Measurements from ENCODE around the gene LXN.
"Not testable (repeated sequence)": the region's sequence is repeated elsewhere in the genome, so short reads cannot be mapped to it uniquely, and the experiment has no call there.

The LXN gene, protein sequence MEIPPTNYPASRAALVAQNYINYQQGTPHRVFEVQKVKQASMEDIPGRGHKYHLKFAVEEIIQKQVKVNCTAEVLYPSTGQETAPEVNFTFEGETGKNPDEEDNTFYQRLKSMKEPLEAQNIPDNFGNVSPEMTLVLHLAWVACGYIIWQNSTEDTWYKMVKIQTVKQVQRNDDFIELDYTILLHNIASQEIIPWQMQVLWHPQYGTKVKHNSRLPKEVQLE

DNA sequence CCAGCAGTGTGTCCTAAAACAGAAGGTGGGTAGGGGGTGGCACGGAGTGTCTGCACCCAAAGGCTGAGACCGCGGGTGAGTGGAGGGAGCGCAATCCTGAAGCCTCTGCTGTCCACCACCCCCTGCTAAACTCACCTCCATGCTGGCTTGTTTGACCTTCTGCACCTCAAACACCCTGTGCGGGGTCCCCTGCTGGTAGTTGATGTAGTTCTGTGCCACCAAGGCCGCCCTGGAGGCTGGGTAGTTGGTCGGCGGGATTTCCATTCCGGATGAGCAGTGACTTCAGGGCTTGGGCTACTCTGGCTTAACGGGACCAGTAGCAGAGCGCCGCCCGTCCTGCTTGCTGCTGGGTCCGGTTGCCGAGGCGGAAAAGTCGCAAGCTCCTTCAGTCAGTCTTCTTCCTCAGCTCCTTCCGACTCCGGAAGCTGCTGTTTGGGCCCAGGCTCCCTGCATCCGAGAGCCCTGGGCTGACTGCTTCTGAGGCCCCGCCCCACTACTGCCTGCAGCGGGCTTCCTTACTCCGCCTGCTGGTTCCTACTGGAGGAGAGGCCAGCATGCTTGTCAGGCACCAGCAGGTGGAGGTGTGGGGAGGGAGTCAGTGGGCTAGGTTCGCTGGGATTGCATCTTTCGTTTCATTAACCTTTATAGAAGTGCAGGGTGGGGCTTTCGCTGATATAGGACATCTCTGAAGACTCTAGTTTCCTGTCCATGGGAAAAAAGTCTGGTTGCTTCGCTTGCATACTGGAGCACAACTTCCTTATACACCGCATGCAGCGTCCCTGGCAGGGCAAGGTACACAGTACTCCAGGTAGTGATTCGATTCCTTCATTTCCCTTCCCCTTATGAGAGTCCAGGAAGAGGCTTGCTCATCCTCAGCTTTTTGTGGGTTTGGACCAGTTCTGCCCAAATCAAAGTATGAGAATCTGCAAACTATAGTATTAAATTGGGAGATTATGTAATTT is at the start of gene LXN:
LXN (minus strand) TSS at position 434 of the 962 bp plus-strand sequence; CDS start at position 264, 170 bp downstream.
- peak; percentile 74 for DNase-seq

DNA sequence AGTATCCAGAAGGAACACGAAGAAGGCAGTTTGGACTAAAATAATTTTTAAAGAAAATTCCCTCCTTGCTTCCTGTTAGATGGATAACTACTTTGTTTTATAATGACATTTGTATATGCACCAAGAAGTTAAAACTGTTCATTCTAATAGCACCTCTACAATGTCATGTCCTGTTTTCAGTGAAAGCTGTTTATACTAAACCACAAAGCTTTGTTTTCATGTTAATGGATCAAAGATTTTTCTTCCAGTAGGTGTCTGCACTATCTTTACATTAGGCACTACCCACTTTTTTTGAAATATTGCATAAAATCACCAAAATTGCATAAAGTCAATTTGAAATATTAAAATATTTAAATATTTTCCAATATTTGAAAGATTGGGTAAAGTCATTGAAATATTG is 49.7 kb upstream of the LXN start:
- DNase-seq: no peak

DNA sequence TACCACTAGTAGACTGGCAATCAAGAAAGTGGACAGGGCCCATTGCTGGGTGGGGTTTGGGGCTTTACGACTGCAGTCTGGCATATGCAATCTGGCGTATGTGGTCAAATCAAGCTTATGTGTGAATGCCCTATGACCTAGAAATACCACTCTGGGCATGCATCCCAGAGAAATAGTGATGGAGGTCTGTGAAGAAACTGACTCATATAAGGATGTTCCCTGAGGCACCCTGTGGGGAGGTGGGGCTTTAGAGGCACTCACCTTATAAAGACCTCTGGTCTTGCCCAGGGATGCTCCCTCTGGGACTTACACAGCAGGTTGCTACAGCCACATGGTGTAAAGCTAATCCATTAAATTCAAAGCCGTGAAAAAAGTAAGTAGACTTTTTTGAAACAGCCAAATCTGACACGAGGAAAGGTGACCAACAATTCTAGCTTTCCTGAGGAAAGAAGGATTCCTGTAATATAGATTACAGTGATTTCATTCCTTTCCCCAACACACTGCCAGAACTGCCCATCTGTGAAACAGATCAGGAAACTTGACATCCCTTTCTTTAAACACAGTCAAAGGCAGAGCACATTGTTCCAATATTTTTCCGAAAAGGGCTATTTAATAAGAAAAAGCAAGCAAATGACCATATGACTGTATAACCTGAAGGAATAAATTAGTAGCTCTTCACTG is 46.2 kb upstream of the LXN start:
- no peak for DNase-seq

DNA sequence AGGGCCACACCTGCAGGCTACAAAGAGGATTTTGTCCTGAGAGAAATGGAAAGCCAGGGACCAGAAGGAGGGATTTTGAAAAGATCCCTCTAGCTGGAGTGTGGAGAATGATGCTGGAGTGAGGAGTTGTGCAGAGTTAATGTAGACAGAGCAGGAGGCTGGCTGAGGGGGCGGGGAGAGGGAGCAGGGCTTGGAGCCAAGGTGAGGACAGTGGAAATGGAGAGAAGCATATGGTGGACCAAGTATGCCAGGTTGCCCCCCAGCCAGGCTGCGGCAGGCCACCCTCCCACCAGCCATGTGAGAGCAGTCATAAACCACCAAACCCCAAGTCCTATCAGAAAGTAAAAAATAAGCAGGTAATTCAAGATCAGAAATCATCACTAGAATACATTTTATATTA is 45.1 kb upstream of the LXN start:
- DNase-seq: no peak

DNA sequence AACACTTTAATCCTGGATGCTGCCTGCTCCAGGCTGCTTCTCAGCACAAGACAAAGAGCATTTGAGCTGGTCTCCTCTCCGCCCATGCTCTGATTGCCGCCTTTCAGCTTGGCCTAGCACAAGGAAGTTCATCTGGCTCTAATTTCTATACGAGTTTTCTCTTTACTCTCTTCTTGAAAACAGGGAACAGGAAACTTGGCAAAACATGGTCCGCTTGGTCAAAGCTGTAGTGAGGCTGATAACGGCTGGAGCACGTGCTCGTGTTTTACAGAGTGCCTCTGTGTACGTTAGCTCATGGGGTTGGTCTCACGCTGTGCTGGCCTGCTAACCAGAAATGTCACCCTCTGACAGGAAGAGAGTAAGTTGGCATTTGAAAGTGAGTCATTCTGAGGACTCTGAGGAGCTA is 40.6 kb upstream of the LXN start:
- no peak for DNase-seq

DNA sequence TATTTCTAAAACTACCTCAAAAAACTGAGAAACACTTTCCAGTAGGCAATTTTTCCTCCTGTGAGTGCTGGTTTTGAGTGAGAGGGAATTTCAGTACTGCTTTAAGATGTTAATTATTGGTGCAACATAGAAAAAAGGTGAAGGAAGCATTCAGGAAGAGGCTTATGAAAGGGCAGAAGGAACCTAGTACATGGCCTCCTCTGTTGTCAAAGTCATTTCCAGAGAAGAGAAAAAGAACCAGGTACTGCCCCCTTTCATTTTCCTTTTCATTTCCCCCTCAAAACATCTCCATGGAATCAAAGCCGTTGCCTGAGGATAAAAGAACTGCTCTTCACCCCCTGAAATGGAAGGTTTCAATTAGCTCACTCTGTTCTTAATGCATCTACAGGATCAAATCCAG is 40.0 kb upstream of the LXN start:
- no peak for DNase-seq

DNA sequence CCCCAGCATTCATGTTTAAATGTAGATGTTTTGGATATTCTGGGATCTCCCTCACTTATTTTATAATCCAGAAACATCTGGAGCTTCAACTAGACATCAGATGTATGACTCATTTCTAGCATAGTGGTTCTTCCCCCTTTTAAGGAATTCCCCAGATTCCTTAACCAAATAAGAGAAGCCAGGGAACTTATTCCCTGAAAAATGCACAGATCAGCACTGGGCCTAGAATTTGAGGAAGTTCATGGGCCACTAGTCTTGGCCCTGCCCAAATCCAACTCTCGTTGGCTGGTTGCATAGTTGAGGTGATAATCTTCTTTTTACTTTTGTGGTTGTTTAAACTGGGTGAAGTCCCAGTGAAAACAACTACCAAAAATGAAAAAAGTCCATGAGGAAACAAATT is 39.4 kb upstream of the LXN start:
- no peak for DNase-seq

DNA sequence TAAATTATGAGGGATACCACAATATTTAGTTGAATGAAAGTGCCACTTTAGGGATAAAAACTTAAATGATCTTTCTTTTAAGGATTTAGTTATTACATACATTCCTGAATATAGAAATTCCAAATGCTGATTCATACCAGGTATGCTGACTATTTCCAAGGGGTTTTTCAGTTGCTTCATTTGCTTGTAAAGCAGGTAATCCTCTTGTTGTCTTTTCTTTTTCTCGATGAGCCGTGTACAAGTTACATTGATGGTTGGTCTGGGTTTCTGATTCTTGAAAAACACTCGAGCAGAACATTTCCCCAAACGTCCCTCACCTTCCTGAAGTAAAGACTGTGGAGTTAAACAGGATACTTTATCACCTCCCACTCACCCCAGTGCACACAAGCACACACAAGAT is 38.2 kb upstream of the LXN start:
- DNase-seq: no peak

DNA sequence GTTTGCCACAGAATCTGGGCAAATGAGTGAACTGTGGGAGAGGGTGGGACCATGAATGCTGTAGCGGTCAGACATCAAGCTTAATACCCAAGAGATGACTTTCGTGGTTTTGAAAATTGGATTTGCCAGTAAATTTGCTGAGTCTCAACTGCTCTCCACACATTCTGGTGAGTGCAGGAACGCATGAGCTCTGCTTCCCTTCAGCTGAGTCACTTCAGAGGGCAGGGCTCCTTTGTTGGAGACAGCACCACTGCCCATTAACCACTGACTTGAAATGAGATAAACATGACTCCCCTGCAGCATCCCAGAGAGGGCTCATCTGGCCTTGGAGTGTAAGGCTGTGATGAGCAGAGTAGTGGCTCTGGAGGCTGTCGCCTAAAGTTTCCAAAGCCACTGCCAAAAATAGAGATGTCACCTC is 37.2 kb upstream of the LXN start:
- no peak for DNase-seq

DNA sequence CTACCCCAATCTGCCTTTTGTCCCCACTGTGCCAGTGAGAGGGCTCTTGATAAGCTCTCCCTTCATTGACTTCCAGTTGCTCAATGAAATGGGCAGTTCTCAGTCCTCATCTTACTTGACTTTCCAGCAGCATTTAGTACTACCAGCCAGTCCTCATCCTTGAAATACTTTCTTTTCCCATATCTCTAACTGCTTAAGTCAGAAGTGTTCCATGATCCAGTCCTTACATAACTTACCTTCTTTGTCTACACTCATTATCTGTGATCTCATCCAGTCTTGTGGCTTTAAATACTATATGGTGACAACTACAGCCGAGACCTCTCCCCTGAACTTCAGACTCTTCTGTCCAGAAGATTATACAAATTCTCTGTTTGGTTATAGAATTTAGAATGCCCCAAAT is 31.1 kb upstream of the LXN start:
- no peak for DNase-seq

DNA sequence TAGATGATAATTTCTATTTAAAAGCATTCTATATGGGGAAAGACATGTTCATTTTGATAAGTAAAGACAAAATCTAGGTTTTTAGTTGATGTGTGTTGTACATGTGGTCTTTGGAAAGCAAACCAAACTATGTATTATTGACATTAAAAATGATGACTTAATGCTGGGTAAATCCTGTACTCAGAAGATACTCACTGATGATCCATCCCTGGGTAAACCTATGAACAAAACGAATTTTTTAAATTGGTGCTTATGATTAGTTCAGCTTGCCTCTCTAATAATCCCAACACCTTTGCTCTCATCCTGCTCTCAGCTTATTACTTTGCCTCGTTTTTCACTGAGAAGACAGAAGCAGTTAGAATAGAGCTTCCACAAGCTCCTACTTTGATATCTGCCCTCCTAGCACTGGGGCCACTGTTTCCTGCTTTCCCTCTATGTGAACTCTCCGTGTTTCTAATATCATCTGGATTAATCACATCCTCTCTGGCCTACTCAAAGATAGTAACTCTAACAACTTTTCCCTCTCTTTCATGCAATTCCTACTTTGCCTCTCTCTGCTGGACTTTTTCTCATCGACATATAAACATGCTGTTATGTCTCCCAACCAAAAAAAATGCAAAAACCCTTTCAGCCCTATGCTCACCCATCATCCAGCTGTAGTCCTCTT is 30.5 kb upstream of the LXN start:
- DNase-seq: no peak

DNA sequence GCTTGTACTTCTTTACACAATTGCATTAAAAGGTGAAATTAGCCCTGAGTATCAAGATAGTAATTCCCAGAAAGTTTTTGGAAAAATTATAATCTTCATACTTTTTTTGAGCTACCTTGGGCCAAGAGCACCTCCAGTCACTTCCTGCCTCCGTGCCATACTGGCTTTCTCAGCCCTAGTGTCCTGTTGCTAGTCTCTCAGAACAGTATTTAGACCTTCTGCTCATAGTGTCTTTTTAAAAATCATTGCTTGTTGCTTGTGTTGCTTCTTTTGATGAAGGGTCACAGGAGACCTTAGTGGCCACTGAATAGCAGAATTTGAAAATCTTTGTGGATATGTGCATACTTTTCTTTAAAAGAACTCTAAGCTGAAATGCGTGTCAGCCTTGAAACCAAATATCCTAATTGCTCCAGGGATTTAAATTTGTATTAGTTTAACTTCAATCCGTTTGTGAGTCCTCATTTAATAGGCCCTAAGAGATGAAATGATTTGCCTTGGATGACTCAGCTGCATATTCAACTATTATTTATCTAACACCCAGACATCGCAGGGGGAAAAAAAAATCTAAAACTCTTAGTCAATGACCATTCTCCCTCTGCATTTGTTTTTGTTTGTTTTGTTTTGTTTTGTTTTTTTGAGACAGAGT is 29.1 kb upstream of the LXN start:
- DNase-seq: no peak

DNA sequence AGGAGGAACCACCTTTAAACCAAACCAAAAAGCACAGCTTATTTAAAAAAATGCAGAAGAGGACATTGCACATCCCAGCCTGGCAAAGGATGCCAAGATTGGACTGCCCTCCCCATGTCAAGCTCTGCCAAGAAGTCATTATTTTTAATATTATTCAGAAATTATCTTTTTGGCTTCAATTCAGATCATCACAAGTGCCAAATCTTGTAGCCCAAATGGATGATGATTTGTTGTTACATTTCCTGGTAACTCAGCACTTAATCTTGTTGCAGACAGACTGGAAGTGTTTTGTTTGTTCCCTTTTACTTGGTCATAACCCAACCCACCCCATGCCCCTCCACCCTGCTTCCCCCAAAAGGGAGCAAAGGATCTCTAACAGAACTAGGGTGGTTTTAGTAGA is 28.1 kb upstream of the LXN start:
- no peak for DNase-seq

DNA sequence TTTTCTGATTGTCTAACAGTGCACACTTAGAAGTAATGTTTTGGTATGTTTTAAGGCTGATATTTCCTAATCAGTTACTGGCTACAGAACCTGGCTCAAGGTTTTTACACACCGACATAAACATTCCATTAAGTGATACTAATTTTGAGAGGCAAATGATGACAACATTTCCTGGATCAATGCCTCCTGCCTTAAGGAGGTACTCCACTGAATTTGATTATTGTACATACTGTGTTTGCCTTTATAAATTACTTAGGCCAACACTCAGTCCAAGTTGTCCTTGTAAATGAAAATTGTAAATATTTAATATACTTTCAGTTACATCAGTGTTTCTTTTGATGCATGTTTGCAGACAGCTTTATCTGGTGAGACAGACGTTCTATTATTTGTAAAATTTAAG is 24.2 kb upstream of the LXN start:
- no peak for DNase-seq

DNA sequence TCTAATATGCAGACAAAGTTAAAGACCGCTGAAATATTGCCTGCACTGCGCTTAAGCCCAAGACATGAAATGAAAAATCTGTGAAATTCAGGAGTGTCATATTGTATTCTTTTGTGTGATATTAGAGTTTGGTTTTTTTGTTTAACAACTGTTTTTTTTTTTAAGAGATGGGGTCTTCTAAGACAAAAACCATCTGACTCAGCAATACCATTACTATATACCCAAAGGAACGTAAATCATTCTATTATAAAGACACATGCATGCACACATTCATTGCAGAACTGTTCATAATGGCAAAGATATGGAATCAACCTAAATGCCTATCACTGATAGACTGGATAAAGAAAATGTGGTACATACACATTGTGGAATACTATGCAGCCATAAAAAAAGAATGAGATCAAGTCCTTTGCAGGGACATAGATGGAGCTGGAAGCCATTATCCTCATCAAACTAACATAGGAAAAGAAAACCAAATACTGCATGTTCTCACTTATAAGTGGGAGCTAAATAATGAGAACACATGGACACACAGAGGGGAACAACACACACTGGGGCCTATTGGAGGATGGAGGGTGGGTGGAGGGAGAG is 21.5 kb upstream of the LXN start:
- not testable (repeated sequence) for DNase-seq

DNA sequence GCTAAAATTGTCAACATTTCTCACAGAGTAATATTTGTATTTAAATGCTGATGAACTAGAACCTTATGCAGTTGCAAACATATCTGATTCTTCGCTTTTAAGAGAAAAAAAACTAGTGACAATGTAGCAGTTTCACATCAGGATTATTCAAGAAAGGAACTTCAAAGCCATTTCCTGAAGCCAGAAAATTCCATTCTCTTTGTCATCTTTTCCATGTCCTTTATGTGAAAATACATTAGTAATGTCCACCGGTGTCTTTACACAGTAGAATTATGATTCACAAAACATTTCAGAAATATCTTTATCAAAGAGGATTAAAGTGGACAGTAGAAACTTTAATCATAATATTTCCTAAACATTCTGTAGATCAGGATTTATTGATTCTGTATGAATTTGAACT is 12.7 kb upstream of the LXN start:
- no peak for DNase-seq

DNA sequence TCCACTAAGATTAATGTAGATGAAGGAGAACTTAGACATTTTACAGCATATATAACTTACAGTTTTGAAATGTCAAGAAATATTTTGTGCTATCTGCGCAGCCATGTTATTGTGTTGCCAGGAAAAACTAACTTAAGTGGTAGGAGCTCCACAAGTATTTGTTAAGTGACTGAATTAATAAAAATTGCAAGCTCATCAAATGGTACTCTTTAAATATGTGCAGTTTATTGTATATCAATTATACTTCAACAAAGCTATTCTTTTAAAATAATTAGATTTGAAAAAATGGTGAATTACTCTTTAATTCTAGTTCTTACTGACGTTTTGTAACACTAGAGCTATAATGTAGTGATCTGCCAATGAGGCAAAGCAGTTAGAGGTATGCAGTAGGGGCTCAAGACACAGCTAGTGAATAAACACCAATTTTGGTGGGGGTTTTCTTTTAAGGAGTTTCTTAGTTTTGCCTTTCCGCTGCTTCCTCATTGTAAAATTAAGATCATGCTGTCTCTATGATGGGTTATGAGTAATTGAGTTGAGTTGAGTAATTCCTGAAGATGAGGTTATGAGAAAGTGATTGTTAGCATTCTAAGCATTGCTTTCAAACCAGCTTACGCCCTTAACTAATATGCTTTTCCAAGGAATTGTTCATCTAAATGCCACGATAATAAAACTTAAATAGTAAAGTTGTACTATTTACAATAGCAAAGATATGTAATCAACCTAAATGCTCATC is 10.9 kb upstream of the LXN start:
- no peak for DNase-seq

DNA sequence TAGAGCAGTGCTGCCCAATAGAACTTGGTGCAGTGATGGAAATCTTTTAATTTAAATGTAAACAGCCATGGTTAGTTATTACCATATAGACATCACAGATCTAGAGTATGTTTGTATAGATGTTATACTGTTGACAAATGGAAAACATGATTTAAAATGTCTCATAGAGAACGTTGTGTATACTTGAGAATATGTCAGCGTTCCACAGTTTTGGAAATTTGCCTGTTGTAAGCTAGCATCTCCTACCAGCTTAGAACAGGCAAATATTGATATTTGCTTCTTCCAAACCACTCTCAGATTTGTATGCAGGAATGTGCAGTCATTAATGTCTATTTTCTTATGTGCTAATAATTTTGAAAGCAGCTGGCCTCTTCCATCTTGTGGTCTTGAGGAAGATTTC is 8.4 kb upstream of the LXN start:
- no peak for DNase-seq

DNA sequence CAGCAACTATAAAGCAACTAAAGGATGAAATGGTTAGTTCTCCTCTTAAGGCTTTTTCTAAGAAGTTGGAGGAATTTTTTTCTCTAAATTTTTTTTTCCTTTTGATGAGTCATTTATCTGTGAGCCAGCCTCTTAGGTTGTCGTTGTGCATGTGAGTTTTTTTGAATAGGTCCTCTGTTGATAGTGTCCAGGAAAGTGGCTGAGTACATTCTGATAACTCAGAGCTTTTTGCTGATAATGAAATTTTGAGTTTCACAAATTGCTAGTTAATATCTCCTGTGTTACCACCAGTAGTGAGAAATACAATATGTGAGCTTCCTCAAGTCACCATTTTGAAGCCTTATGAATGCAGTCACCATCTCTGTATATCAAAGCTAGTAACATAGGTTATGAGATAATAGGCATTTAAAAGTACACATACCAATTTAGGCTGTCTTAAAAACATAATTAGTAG is 7.1 kb upstream of the LXN start:
- DNase-seq: no peak

DNA sequence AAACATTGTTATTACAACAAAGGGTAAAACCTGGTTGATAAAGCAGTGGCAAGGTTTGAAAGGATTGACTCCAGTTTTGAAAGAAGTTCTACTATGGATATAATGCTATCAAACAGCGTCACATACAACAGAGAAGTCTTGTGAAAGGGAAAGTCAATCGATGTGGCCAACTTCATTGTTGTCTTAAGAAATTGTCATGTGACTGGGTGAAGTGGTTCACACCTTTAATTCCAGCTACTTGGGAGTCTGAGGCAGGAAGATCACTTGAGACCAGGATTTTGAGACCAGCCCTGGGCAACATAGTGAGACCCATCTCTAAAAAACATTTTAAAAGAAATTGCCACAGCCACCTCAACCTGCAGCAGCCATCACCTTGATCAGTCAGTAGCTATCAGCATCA is 6.2 kb upstream of the LXN start:
- DNase-seq: no peak

DNA sequence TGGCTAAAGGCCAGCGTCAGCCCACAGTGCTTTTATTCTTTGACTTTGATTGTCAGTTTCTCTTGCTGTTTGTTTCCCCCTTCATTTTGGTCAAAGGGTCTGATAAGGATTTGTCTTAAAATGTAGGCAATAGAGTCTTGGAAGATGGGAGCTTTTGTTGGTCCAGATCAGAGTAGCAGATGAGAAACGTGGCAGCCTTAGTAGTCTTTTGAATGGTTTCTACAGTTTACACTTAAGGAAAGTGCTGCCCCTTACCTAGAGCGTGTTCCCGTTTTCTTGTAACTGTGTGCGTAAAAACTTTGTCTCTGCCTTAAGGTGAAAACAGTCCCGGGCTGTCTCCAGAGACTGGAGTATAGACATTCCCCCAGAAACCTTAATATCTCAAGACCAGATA is 630 bp downstream of the LXN start:
- DNase-seq: no peak

DNA sequence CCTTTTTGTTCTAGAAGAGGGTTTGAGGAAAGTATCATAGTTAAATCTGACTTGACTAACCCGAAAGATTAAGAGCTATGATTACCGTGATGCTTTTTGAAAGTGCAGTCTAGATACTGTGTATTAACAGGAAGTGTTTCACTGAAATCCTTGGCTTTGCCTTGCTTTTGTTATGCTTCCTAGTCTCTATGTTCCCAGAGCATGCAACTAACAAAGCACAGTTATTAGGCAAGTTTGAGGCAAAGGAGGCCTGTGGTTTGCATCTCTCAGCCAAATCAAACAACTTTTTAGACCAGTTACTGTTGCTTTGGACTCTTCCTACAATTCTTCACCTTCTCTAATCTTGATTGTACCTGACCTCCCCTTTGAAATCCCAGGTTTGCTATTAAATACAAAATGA is 3.9 kb downstream of the LXN start:
- DNase-seq: no peak

All from activated CD4-positive, alpha-beta T cell treated with anti-CD3 and anti-CD28 coated beads, Interleukin-2, amount 50 U/mL, for 1 hour (primary cell).